ENCODE results near the gene LHX2.

The LHX2 gene

DNA sequence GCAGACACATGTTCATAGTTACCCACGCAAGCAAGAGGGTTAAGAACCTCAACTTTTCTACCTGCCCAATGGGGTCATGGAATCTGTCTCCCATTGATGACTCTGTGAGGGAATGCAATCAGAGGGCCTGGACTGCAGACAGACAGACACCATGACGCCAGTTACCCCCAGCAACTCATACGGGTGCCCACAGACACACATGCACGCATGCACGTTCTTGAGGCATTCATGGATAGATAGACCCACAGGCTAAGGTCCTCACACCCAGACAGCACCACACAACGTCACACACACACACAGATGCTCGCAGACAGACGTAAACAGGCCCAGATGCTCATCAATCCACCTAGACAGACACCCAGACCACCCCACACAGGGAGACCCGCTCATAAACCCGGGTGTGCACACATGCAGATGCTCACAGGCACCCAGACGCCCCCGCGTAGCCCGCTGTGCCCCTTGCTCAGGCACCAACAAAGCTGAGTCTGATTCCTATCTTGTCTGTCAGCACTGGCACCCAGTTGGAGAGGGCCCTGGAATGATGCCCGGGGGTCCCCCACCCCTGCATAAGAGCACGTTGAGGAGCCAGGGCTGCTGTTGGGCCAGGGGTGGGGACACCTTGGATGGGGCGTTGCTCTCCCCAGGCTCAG, 23.6 kb downstream of the LHX2 start:
- DNase-seq: no peak

DNA sequence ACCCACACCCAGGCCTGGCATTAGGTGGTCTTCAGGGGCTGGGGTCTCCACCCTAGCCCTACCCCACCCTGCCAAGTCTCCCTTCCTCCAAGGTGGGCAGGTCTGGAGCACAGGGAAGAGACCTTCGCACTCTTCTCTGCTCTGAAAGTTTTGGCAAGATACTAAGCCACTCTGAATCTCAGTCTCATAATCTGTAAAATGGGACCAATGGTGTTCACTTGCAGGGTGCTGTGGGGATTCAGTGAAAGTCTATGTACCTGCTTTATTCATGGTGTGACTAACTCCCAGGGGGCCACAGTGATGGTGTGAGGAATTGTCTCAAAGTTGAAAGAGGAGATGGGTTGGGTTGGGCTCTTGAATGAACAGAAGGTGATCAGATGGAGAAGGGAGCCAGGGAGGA, 25.0 kb downstream of the LHX2 start:
- no peak for DNase-seq

DNA sequence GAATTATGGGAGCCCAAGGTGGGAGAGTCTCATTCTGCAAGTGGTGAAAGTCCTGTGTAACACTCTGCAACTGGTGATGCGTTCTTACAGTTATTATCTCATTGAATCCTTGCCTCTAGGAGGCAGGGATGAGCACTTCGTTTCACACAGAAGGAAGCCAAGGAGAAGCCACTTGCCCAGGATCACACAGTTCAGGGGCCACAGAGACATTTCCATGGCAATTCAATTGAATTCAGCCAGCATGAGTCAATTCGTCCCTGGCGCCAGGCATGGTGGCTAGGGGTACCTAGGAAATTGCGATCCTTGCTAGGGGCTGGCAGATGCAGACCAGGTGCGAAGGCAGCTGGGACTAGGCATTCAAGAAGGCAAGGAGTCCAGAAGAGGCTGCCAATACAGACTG, 26.2 kb downstream of the LHX2 start:
- DNase-seq: no peak

DNA sequence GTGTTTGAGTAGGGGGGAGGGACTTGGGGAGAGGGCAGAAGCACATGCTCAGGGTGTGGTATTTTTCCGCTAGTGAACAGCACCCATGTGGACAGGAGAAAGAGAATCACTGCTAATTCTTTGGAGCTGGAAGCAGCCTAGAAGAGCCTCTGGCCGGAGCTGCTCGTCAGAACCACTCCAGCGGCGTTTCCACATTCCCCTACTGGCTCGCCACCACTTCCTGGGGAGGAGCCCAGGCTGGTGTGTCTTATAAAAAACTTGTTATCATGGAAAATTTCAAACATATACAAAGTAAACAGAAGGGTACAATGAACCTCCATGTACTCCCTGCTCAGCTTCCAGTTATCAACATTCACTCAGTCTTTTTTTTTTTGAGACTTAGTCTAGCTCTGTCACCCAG, 26.7 kb downstream of the LHX2 start:
- DNase-seq: no peak

DNA sequence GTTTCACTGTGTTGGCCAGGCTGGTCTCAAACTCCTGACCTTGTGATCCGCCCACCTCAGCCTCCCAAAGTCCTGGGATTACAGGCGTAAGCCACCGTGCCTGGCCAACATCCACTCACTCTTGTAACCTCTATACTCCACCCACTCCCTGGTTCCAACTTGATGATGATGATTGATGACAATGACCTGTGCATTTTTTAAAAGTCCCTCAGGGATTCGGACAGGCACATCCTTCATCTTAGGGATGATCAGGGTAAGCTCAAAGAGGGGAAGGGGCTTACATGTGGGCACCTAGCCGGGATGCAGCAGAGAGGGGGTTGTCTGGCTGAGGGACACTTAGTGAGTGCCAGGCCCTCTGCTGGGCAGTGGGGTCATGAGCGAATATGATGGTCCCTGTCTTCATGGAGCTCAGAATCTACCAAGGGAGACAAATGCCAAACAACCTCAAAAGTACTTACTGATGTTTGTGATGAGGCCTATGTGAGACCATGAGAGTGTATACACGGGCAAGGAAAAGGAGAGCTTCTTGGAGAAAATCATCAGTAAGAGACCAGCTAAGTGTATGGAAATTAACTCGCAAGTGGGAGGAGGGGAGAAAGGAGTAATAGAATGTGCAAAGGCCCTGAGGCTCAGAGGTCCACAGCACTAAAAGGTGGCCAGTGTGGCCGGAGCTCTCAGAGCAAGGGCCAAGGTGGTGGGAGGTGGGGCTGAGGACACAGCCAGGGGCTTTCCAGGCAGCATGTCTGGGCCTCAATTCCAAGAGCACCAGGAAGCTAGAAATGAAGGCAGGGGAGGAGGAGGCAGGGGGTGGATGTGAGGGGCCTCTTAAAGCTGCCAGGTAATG, 27.4 kb downstream of the LHX2 start:
- no peak for DNase-seq

DNA sequence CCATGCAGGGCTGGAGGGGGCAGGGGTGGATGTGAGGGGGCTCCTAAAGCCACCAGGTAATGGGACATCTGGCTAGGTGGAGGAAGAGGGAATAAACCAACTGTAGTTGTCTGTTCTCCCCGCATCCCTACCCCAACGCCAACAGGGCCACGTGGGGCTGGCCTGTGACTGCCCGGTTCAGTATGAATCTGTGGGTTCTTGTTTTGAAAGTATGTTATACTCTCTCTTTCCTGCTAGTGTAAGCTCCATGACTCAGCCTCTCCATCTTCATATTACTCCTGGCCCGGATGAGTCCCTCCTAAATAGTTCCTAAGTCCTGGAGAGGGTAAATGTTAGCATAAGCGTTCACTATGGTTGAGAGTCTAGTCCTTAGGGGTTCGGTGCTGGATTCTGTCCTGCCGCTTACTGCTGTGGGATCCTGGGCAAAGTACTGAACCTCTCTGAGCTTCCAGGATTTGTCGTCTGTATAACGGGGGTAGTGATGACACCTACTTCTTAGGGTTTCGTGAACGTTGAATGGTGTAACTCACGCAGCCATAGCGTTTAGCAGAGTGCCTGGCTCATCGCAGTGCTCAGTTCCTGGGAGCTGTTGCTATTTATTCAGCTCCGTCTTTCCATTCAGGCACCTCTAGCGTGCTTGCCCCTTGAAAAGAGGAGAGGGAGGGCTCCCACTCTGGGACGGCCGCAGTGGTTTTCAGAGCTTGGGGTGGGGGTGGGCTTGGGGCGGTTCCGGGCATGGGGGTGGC, 28.8 kb downstream of the LHX2 start:
- no peak for DNase-seq

DNA sequence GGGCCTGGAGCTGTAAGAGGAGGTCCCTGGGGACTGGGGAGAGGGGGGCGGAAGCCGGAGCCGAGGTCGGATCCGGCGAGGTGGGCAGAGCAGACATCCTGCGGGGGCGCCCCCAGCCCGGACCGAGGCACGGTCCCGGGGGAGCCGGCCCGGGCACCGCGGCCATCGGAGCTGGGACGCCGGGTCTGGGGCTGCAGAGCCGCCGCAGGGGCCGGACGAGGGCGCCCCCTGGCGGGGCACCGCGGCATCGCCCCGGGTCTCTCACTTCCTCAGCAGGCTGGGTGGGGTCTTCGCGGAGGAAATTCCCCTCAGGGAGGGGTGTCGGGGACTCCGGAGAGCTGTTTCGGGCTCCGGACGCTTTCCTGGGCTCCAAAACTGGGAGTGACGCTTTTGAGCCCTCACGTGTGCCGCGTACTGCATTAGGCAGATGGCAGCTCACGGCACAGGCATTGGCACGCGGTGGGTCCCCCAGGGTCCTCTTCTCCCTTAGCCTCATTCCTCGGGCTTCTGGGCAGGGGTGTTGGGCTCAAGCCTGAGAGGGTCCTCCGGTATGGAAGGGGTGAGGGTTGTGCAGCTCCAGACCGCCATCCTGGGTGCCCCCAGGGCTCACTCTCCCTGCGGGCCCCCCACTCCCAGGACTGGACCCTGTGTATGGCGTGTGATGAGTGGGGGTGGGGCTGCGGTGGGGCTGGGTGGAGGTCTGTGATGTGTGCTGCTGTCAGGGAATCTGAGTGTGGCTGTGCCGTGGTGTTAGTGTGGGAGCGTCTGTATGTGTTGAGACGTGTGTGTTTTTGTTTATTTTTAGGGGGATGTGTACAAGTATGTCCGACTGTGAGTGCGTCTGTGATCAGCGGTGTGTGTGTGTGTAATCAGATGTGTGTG, 29.6 kb downstream of the LHX2 start:
- no peak for DNase-seq

DNA sequence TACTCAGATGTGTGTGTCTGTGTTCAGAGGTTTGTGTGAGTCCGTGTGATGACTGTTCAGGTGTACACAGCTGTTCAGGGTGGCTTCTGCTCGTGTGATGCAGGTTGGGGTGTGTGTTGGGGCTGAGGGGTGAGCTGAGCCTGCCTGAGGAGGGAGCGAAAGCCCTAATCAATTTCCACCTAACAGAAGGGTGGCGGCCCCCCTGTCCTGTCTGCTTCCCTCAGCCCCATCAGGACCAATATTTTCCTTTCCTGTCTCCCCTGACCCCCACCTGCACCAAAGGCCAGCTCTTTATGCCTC, 30.2 kb downstream of the LHX2 start:
- no peak for DNase-seq

DNA sequence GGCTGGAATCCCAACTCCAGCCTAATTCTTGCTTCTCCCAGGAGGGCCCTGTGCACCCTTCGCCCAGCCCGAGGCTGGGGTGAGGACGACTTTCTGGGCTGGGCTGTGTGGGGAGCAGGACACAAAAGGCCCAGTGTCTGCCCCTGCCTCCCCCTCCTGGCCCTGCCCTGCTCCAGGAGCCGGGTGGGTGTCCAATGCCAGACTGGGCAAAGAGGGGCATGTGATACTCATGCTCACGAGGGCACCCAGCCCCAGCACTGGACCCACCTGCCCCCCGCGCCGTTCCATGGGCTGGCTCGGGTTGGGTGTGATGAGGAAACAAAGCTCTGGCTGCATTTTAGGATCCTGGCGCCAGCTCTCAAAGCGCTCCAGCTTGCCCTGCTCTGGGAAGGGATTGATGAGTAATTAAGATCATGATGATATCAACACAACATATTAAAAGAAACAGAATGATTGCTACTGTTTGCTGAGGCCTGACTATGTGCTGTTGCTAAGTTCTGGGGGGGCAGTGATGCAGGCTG, 30.7 kb downstream of the LHX2 start:
- DNase-seq: no peak

DNA sequence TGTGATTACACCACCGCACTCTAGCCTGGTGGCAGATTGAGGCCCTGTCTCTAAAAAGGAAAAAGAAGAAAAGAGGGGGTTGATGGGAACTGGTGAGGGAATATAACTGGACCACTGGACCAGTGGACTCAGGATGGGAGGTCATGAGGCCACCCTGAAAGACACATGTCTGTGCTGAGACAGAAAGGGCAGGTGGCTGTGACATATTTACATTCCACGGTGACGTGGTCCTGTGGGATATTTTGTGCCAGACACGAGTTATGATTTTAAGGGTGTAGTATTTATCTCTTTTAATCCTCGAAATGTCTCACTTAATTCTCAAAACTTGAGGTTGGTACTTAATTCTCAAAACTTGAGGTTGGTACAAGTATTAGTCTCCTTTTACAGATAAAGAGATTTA, 32.9 kb downstream of the LHX2 start:
- no peak for DNase-seq

DNA sequence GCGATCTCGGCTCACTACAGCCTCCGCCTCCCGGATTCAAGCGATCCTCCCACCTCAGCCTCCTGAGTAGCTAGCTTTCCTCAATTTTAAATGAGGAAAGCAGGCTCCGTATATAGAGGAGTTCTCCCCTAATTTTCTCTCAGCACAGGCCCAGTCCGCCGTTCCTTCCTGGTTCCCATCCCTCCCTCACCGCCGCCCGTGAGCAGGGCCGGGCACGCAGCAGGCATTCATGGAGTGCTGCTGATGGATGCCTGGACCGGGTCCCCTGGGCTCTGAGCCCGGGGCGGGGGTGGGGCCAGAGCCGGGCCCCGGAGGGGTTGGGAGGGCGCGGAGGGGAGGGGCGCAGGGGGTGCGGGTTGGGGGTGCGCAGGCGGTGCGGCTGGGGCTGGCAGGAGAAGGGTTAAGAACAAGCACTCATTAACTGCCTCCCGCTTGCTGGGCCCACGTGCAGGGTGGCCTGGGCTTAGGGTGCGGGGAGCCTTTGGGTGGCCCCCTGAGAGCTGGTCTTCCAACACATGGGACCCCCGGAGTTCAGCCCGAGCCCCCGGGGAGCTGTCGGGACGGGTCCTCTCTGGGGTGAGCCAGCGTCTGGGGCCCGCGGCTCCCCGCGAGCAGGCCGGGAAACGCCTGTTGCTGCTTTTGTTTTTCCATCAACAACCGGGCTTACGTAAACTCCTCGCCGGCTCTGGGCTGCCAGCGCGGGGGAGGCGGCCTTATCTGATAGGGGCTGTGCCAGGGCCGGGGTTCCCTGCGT, 33.7 kb downstream of the LHX2 start:
- DNase-seq: no peak

DNA sequence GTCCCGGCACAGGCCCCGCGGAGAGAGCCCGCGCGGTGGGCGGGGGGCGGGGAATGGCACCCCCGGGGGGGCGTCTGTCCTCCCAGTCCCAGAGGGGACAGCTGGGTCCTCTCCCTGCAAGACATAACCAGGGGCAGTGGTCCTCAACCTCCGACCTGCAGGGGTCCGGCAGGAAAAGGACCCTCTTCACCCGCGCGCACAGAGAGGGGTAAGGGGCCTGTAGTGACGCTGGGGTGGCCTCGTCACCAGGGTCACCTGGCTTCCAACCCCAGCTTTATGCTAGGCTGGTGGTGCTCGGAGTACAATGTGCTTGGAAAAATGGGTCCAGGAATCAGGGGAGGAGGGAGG, 34.2 kb downstream of the LHX2 start:
- no peak for DNase-seq

DNA sequence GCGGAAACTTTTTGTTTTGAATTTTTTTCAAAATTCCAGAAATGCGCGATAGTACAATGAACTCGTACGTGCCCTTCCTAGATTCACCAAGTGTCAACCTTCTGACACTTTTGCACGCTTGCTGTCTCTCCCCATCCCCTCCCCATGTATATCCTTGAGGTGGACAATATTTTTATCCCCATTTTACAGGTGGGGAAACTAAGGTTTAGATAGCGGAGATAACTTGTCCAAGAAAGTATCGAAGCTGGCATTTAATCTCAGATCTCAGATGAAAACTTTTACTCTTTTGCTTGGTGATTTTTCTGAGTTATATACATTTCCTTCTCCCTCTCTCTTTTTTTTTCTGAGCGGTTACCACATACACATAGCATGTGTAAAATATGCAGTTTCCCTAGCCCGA, 34.6 kb downstream of the LHX2 start:
- DNase-seq: no peak

DNA sequence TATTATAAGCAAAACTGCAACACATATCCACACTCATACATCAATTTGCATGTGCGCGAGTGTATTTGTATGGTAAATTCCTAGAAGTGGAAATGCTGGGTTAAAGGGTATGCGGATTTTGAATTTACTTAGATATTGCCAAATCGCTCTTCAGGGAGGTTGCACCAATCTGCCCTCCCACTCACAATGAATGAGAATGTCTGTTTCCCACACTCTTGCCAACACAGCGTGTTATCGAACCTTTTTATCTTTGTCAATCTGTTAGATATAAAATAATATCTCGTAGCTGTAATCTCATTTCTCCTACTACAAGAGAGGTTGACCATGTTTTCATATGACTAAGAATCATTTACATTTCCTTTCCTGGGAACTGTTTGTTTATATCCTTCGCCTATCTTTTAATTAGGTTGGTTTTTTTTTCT, 35.7 kb downstream of the LHX2 start:
- DNase-seq: no peak

DNA sequence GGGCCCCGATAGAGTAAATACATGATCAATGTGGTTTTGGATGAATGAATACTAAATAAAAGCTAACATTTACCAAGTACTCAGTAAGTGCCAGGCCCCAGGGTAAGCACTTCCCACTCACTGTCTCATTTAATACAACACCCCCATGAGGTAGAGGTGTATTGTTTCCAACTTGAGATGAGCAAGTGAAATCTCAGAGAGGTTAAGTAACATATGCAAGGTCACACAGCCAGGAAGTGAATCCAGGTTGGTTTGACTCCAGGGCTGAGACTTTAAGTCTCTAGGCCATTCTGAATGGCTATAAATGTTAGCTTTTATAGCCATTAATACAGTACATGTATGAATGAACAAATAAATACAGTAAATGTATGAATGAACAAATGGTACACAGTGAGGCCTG, 39.4 kb downstream of the LHX2 start:
- DNase-seq: no peak

DNA sequence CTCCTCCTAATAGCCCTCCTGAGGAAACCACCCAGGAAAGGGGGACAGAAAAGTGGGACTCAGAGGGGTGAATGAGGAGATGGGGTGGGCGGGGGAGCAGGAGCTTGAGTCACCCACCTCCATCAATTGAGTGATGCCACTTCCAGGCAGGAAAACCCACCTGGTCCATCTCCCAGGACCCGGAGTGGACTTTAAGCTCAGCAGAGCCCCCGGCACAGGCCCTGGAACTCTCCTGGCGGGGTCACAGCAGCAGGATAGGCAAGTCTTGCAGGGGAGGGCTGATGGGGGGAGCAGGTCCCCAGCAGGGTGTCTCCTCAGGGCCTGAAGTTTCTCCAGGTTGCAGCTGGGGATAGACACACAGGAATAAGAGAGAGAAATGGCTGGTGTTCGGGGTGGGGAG, 40.8 kb downstream of the LHX2 start:
- DNase-seq: no peak

DNA sequence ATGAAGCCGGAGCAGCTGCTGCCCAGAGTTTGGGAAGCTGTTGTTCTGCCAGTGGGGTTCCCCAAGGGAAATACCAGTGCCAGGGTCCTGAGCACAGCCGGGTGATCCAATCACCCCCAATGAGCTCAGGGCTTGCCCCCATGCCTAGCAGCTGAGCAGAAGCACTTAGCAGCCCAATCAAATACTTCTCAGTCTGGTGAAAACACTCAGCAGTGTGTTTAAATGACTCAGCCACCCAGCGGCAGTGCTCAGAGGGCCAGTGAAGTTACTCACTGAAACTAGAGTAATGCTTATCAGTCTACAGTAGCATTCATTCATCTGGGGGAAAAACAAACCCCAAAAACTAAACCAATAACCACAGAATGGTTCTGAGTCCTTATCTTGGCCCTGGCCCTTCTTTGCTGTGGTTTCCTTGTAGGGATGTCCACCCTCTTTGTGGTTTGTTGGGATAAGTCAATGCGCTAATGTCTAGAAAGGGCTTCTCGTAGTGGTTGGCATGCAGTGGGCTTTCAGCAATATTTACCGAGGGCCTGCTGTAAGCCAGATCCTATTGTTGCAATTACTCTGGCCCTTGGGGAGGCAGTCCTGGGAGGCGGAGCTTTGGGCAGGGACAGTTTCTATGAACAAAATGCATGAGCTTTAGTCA, 43.1 kb downstream of the LHX2 start:
- DNase-seq: no peak

DNA sequence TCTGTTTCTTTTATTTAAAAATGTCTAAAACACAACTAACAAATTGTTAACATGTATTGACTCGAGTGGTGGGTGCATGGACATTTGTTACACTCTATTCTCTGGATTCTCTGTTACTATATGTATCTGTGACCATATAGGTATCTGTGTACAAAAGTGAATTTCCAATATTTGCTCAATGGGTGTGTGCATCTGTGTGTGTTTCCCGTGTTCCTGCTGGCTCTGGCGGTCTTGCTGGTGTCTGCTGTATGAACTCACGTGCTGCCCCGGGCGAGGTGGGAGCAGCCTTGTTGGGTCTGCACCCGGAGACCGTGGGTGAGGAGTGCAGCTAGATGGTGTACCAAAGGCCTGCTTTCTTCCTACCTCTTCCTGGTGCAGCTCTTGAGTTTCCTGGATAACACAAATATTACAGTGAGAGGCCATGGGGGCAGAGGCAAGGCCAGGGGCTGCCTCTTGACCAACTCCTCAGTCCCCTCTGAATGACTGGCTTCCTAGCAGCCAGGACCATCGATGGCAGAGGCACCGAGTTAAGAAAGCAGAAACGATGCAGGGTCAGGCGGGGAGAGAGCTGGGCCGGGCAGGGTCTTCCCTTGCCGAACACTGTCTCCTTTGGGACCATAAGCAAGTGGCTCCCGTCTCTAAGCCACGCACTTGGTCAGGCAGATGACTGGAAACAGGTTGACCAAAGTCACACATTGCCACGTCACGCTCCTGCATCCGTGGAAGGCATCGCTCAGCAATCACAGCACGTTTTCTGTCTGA, 49.5 kb downstream of the LHX2 start:
- no peak for DNase-seq

DNA sequence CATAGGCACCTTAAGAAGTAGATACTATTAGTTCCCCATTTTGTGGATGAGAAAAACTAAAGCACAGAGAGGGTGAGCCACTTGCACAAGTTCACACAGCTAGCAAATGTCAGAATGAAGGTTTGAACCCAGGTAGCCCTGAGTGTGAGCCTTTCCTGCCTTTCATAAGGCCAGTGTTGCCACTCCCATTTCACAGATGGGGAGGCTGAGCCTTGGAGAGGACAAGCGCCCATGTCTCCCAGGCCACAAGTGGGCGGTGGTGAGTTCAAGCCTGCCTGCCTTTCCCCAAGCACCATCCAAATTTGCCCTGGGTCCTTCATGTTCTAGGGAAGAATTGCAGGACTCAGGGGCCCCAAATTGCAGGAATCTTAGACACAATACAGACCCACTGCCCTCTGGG, 50.6 kb downstream of the LHX2 start:
- DNase-seq: no peak

DNA sequence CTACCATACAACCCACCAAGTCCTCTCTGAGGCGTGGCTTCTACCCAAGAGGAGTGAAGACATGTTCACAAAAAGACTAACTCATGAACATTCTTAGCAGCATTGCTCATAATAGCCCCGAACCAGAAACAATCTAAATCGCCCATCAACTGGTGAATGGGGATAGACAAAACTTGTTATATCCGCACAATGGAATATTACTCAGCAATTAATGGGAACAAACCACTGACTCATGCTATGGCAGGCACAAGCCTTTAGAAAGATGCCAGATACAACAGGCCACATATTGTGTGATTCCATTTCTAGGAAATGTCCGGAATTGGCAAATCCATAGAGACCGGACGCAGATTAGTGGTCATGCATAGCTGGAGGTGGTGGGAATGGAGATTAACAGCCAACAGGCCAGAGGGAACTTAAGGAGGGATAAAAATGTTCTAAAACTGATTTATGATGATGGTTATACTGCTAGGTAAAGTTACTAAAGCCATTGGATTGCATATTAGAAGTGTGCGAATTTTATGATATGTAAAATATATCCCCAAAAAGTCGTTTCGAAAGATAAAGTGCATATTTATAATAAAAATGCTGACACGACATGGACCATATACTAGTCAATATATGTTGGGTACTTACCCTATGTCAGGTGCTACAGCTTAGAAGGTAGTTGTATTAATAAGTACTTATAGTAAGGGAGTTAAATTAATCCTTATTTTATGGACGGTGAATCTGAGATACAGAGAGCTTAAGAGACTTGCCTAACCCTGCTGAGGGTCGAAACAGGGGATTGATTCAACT, 55.4 kb downstream of the LHX2 start:
- no peak for DNase-seq
